HS-5 (cell line): ENCODE data around the gene EPHA1.

Experiments
- DNase-seq: peaks from one replicate; pipeline ENCODE4 v3.0.0-alpha.2; 2012; ENCODE audit warnings: low read depth

The EPHA1 gene

GRCh38 chr7:143408686-143409561 is at the start of gene EPHA1:
Gene EPHA1 (minus strand): TSS chr7:143408856. CDS start chr7:143408805, 51 bp downstream.
- no peak for DNase-seq

GRCh38 chr7:143458263-143458662 is 49.6 kb upstream of the EPHA1 start:
- peak; percentile 54 for DNase-seq

GRCh38 chr7:143456992-143457793 is 48.5 kb upstream of the EPHA1 start:
- peak; percentile 44 for DNase-seq

- no peak for DNase-seq
These were observed 47.3 kb upstream of the EPHA1 start for GRCh38 chr7:143455942-143456341.

GRCh38 chr7:143455491-143455890 is 46.8 kb upstream of the EPHA1 start:
- DNase-seq: no peak

- no peak for DNase-seq
These were observed 45.5 kb upstream of the EPHA1 start for GRCh38 chr7:143454091-143454680.

GRCh38 chr7:143452495-143452894 is 43.8 kb upstream of the EPHA1 start:
- DNase-seq: no peak

- DNase-seq: no peak
These were observed 43.1 kb upstream of the EPHA1 start for GRCh38 chr7:143451746-143452145.

GRCh38 chr7:143451122-143451521 is 42.5 kb upstream of the EPHA1 start:
- DNase-seq: no peak

GRCh38 chr7:143449793-143450192 is 41.1 kb upstream of the EPHA1 start:
- DNase-seq: no peak

- no peak for DNase-seq
These were observed 39.8 kb upstream of the EPHA1 start for GRCh38 chr7:143448429-143448828.

GRCh38 chr7:143447466-143447865 is 38.8 kb upstream of the EPHA1 start:
- DNase-seq: no peak

GRCh38 chr7:143444785-143445184 is 36.1 kb upstream of the EPHA1 start:
- no peak for DNase-seq

GRCh38 chr7:143444063-143444782 is 35.6 kb upstream of the EPHA1 start:
- DNase-seq: no peak

- DNase-seq: no peak
These were observed 34.5 kb upstream of the EPHA1 start, which contains the start of gene TAS2R60 for GRCh38 chr7:143443153-143443552. Gene TAS2R60 (plus strand): TSS chr7:143443453. CDS start chr7:143443453, 0 bp downstream.

GRCh38 chr7:143439866-143440265 is 31.2 kb upstream of the EPHA1 start:
- DNase-seq: no peak

GRCh38 chr7:143437578-143437977 is 28.9 kb upstream of the EPHA1 start:
- no peak for DNase-seq

GRCh38 chr7:143436325-143436946 is 27.8 kb upstream of the EPHA1 start:
- no peak for DNase-seq

- DNase-seq: no peak
These were observed 26.6 kb upstream of the EPHA1 start for GRCh38 chr7:143435266-143435665.

GRCh38 chr7:143434660-143435059 is 26.0 kb upstream of the EPHA1 start:
- no peak for DNase-seq

- DNase-seq: no peak
These were observed 25.1 kb upstream of the EPHA1 start for GRCh38 chr7:143433759-143434158.
